CD4-positive, alpha-beta T cell (primary cell): Measurements from ENCODE around the gene CCDC157. TPM values are rescaled to one million over a fixed set of nuclear protein-coding genes. Genes with fewer than 3 reads are reported as not detected.

Experiments used
- ATAC-seq: fragments of 200-7000 bp; cut with Tn5 transposase; one replicate; pipeline ENCODE4 v1.10.0; 2022; ENCODE audit warnings: mild to moderate bottlenecking; ENCODE audit not compliant: poor library complexity
- CTCF ChIA-PET: fragments of 350-600 bp; sonication (Branson Sonifier 250); formaldehyde crosslinking; loops from one replicate; lab custom pipeline; 2021; ENCODE audit warnings: antibody characterized with exemption, inconsistent platforms; lab: Charles Lee
- POLR2A ChIA-PET: fragments of 350-600 bp; sonication (Branson Sonifier 250); formaldehyde crosslinking; loops from one replicate; lab custom pipeline; 2021; ENCODE audit warnings: antibody characterized with exemption, inconsistent platforms; lab: Charles Lee
- DNase-seq, 14 experiments: peaks; one replicate each; pipeline ENCODE4 v3.0.0-alpha.2; 2013 to 2020; ENCODE audit warnings: mixed read lengths in 2 of 14
- H3K27ac ChIP-seq, 2 donors: one replicate each; pipeline versions ENCODE4 v1.5.1 to v1.7.0; 2013; ENCODE audit warnings: low read length in 2 of 2, low read depth in 1 of 2, mild to moderate bottlenecking in 1 of 2
- H3K27me3 ChIP-seq, 2 experiments: 1 replicate in 1 of 2; 2 replicates in 1 of 2; pipeline versions ENCODE4 v1.6.1 to v1.7.0; 2013; ENCODE audit warnings: low read length in 2 of 2, control low read depth in 1 of 2, mild to moderate bottlenecking in 1 of 2, moderate library complexity in 1 of 2; ENCODE audit not compliant: insufficient read depth in 2 of 2, control insufficient read depth in 1 of 2
- H3K36me3 ChIP-seq: one replicate; pipeline ENCODE4 v1.6.1; 2013; ENCODE audit warnings: low read length, control low read depth; ENCODE audit not compliant: insufficient read depth
- H3K4me1 ChIP-seq: one replicate; pipeline ENCODE4 v1.6.1; 2013; ENCODE audit warnings: low read length, control low read depth; ENCODE audit not compliant: insufficient read depth
- H3K4me3 ChIP-seq: one replicate; pipeline ENCODE4 v1.5.1; 2013; ENCODE audit warnings: mild to moderate bottlenecking, low read length, moderate library complexity
- H3K9me3 ChIP-seq, 2 experiments: 1 replicate in 1 of 2; 2 replicates in 1 of 2; pipeline versions ENCODE4 v1.6.1 to v1.7.0; 2013; ENCODE audit warnings: low read length in 2 of 2, mild to moderate bottlenecking in 2 of 2, control low read depth in 1 of 2, moderate library complexity in 1 of 2; ENCODE audit not compliant: control insufficient read depth in 1 of 2, insufficient read depth in 1 of 2
- H3K27ac Mint-ChIP-seq: one replicate; pipeline ENCODE4 v1.8.0; 2020; ENCODE audit warnings: mixed read lengths
- H3K27me3 Mint-ChIP-seq: one replicate; pipeline ENCODE4 v1.8.0; 2021; ENCODE audit warnings: mixed read lengths
- H3K36me3 Mint-ChIP-seq: one replicate; pipeline ENCODE4 v1.8.0; 2021; ENCODE audit warnings: low read depth, mixed read lengths
- H3K4me1 Mint-ChIP-seq: one replicate; pipeline ENCODE4 v1.8.0; 2021; ENCODE audit warnings: low read depth, mixed read lengths
- H3K4me3 Mint-ChIP-seq: one replicate; pipeline ENCODE4 v1.8.0; 2020; ENCODE audit warnings: mild to moderate bottlenecking, mixed read lengths
- H3K9me3 Mint-ChIP-seq: one replicate; pipeline ENCODE4 v1.8.0; 2020; ENCODE audit warnings: mixed read lengths
- intact Hi-C, 2 experiments: fragments of 100-400 bp; cut with DNase I in 1 of 2; cut with micrococcal nuclease in 1 of 2; formaldehyde crosslinking; loops; one replicate each; pipeline versions ENCODE4 v1.15.1 to v1.9.0; 2023 to 2025; cut with DNase I, micrococcal nuclease
- total RNA-seq, 174 experiments: library from RNA in 2 of 174; stranded (reverse) in 2 of 174; gene quantifications; one replicate each; pipeline ENCODE4 v1.2.3 and lab custom pipeline; 2021 to 2026
- TF ChIP-seq, protein P1 (sequence below): fragments of 200-600 bp; IDR thresholded peaks from one replicate; pipeline ENCODE4 v1.8.0; 2022; ENCODE audit warnings: antibody characterized with exemption, mild to moderate bottlenecking

CCDC157 gene
- total RNA-seq, 2 experiments from 2014 or later = 8.3 to 10.1 TPM

DNA sequence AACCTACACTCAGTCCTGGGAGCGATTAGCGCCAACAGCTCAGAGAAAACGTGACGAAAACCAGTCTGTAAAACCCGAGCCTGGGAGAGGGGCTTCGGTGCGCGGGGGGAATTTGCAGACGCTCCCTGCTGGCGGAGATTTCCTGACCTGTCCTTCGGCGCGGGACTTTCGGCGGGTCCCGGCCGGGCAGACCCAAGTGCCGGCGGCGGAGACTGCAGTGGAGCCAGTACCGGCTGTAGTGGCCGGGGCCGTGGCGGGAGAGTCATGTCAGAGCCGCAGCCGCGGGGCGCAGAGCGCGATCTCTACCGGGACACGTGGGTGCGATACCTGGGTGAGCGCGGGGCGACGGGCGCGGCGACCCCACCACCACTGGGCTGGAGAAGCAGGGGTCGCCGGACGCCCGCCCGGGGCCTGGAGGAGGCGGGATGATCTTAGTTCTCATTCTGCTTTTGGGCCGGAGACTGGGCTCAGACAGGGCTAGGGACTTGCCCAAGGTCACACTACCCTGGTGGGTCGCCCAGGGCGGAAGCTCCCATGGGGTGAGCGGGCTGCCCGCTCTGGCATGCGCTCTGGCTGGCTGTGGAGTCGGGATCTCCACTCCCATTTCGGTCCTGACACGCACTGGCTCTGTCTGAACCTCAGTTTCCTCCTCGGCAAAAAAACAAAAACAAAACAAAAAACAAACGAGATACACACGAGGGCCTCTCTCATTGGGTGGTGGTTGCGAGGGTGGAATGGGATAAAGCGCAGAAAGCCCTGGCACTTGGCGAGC is 69.0 kb downstream of the CCDC157 start, which contains the start of gene MTFP1:
MTFP1 (plus strand) TSS at position 153 of the 772 bp plus-strand sequence; CDS start at position 265, 112 bp downstream.
- intact Hi-C loops = loop anchor here (1.0 to 10.0 kb wide), 11 partner anchors 9 to 1159 kb away; partner anchors contain the start of genes ASCC2 (in 1 of the 2), CASTOR1 (in 1 of the 2), RHBDD3 (in 1 of the 2) and SEC14L2 (in 1 of the 2)
- ATAC-seq (no peak), DNase-seq (peak in 11 of 14 experiments; percentile 16 to 82 (median 51))
- Histone ChIP-seq H3K27ac (peak within 1 kb of the TSS; percentile 70 to 86), H3K4me3 (peak within 1 kb of the TSS; percentile 74), H3K36me3 (peaks cover 14% of the 10 kb centered on the region), H3K4me1 (peaks cover 53% of the 10 kb centered on the region), H3K9me3 (no peaks in the 10 kb centered on the region), H3K27me3 (no peaks in the 10 kb centered on the region)
- Mint-ChIP-seq H3K27me3 (no peaks in the 10 kb centered on the region), H3K4me1 (peaks cover 55% of the 10 kb centered on the region), H3K36me3 (peaks cover 48% of the 10 kb centered on the region), H3K9me3 (no peaks in the 10 kb centered on the region), H3K27ac (peak within 1 kb of the TSS; percentile 98), H3K4me3 (peak within 1 kb of the TSS; percentile 99)
- POLR2A ChIA-PET = interaction anchor here (1.2 to 6.0 kb wide), 5 partner anchors 9 to 137 kb away, joined by 11 to 112 read pairs (median 76); partner anchors contain the start of genes CASTOR1 and SEC14L2
- TF ChIP-seq, protein P1, sequence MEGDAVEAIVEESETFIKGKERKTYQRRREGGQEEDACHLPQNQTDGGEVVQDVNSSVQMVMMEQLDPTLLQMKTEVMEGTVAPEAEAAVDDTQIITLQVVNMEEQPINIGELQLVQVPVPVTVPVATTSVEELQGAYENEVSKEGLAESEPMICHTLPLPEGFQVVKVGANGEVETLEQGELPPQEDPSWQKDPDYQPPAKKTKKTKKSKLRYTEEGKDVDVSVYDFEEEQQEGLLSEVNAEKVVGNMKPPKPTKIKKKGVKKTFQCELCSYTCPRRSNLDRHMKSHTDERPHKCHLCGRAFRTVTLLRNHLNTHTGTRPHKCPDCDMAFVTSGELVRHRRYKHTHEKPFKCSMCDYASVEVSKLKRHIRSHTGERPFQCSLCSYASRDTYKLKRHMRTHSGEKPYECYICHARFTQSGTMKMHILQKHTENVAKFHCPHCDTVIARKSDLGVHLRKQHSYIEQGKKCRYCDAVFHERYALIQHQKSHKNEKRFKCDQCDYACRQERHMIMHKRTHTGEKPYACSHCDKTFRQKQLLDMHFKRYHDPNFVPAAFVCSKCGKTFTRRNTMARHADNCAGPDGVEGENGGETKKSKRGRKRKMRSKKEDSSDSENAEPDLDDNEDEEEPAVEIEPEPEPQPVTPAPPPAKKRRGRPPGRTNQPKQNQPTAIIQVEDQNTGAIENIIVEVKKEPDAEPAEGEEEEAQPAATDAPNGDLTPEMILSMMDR = no peak
- CTCF ChIA-PET = interaction anchor here (0.6 to 6.1 kb wide), 14 partner anchors 8 to 921 kb away, joined by 3 to 63 read pairs (median 4); partner anchors contain the start of genes RNF215 and SEC14L2

Other genes starting within 250 kb of the CCDC157 start
- under 1 TPM; 0.17 to 0.30 TPM for gene LIF, start 110.2 kb upstream of the CCDC157 start, total RNA-seq
- gene OSM, start 90.2 kb upstream of the CCDC157 start, total RNA-seq = 10 to 100 TPM; 13.9 to 16.7 TPM
- 1 to 10 TPM; 7.9 to 8.8 TPM for gene CASTOR1, start 67.5 kb upstream of the CCDC157 start, total RNA-seq
- gene TBC1D10A, start 30.1 kb upstream of the CCDC157 start, total RNA-seq = 10 to 100 TPM; 38.9 to 41.8 TPM
- gene SF3A1, start 113 bp upstream of the CCDC157 start, total RNA-seq = 100 to 1,000 TPM; 335 to 388 TPM
- gene RNF215, start 30.4 kb downstream of the CCDC157 start, total RNA-seq = 1 to 10 TPM; 4.6 to 4.9 TPM
- 10 to 100 TPM; 74.6 to 79.8 TPM for gene SEC14L2, start 40.0 kb downstream of the CCDC157 start, total RNA-seq
- 10 to 100 TPM; 37.2 to 38.0 TPM for gene MTFP1, start 68.8 kb downstream of the CCDC157 start, total RNA-seq
- gene SEC14L3, start 115.0 kb downstream of the CCDC157 start, total RNA-seq = not detected
- not detected for gene SEC14L4, start 148.7 kb downstream of the CCDC157 start, total RNA-seq
- not detected for gene SEC14L6, start 189.7 kb downstream of the CCDC157 start, total RNA-seq
- not detected for gene GAL3ST1, start 217.7 kb downstream of the CCDC157 start, total RNA-seq
- 10 to 100 TPM; 28.4 to 30.5 TPM for gene PES1, start 234.9 kb downstream of the CCDC157 start, total RNA-seq